Endothelial cell of umbilical vein (primary cell): Measurements from ENCODE around the gene HSPA14. TPM values are rescaled to one million over a fixed set of nuclear protein-coding genes. Genes with fewer than 3 reads are reported as not detected.
A peak's percentile ranks its signal among the peaks of the same experiment; 100 is the strongest.

Source experiments
- BruUV-seq: library from RNA; stranded (reverse); fragments of 400-500 nt; replicated peaks from 2 replicates; lab custom pipeline; 2021; lab: Mats Ljungman, UMichigan
- CTCF ChIA-PET: fragments of 300-600, 350-600 bp; sonication (Branson Sonifier 250); formaldehyde crosslinking; loops from one replicate; lab custom pipeline; 2021; ENCODE audit warnings: antibody characterized with exemption, inconsistent platforms; lab: Charles Lee
- POLR2A ChIA-PET: fragments of 300-600, 350-600 bp; sonication (Branson Sonifier 250); formaldehyde crosslinking; loops from one replicate; lab custom pipeline; 2021; ENCODE audit warnings: antibody characterized with exemption, inconsistent platforms; lab: Charles Lee
- DNase-seq: peaks from one replicate; pipeline ENCODE4 v3.0.0-alpha.2; 2011; ENCODE audit warnings: low read depth, low spot score
- FAIRE-seq: peaks from 2 replicates; lab custom pipeline; 2011; peaks lifted over from hg19 to GRCh38; lab: Jason Lieb, UNC
- H2AFZ ChIP-seq: 2 replicates; pipeline ENCODE4 v1.6.0; 2012; ENCODE audit warnings: low read depth, low read length, control low read depth, inconsistent platforms
- H3K27ac ChIP-seq: 2 replicates; pipeline ENCODE4 v1.5.1; 2011; ENCODE audit warnings: low read depth, mild to moderate bottlenecking, control low read depth, low read length, moderate library complexity; ENCODE audit not compliant: insufficient read depth
- H3K27me3 ChIP-seq, 2 experiments: 2 replicates each; pipeline versions ENCODE4 v1.6.0 to v1.6.1; 2011; ENCODE audit warnings: low read length in 2 of 2, mixed read lengths in 1 of 2; ENCODE audit not compliant: control insufficient read depth in 2 of 2, insufficient read depth in 2 of 2
- H3K36me3 ChIP-seq, 2 experiments: 2 replicates in 1 of 2; 3 replicates in 1 of 2; pipeline ENCODE4 v1.5.1; 2011; ENCODE audit warnings: low read length in 2 of 2, mild to moderate bottlenecking in 1 of 2, moderate library complexity in 1 of 2; ENCODE audit not compliant: control insufficient read depth in 2 of 2, insufficient read depth in 2 of 2; ENCODE audit errors: extremely low read depth in 1 of 2
- H3K4me1 ChIP-seq: 3 replicates; pipeline ENCODE4 v1.5.1; 2011; ENCODE audit warnings: mild to moderate bottlenecking, low read length; ENCODE audit not compliant: control insufficient read depth, insufficient read depth; ENCODE audit errors: extremely low read depth
- H3K4me2 ChIP-seq: 2 replicates; pipeline ENCODE4 v1.6.1; 2011; ENCODE audit warnings: low read length, control low read depth, mixed read lengths; ENCODE audit not compliant: insufficient read depth
- H3K4me3 ChIP-seq, 3 experiments: fragments of 200-600 bp in 1 of 3; sonication (generic), shearing (Covaris generic) in 1 of 3; replicated peaks in 1 of 3; 2 replicates each; pipeline ENCODE4 v1.5.1; 2011 to 2016; ENCODE audit warnings: control low read depth in 3 of 3, low read length in 3 of 3, mild to moderate bottlenecking in 2 of 3, inconsistent platforms in 1 of 3, low read depth in 1 of 3, moderate library complexity in 1 of 3; ENCODE audit not compliant: insufficient read depth in 1 of 3
- H3K79me2 ChIP-seq: 2 replicates; pipeline ENCODE4 v1.6.0; 2012; ENCODE audit warnings: low read length, inconsistent platforms; ENCODE audit not compliant: control insufficient read depth, insufficient read depth
- H3K9ac ChIP-seq: replicated peaks from 2 replicates; pipeline ENCODE3; 2011; ENCODE audit warnings: low read length, control low read depth; ENCODE audit not compliant: insufficient read depth; ENCODE audit errors: extremely low read depth
- H3K9me1 ChIP-seq: replicated peaks from 3 replicates; pipeline ENCODE4 v1.6.0; 2011; ENCODE audit warnings: mild to moderate bottlenecking, low read length; ENCODE audit not compliant: control insufficient read depth, insufficient read depth; ENCODE audit errors: extremely low read depth
- H3K9me3 ChIP-seq: replicated peaks from 2 replicates; pipeline ENCODE4 v1.5.1; 2012; ENCODE audit warnings: low read length, inconsistent platforms; ENCODE audit not compliant: control insufficient read depth, insufficient read depth
- H4K20me1 ChIP-seq: replicated peaks from 2 replicates; pipeline ENCODE3; 2011; ENCODE audit warnings: mild to moderate bottlenecking, low read length; ENCODE audit not compliant: control insufficient read depth, insufficient read depth; ENCODE audit errors: extremely low read depth
- CTCF ChIP-seq, 2 donors: IDR thresholded peaks; 1 replicate in 1 of 2; 2 replicates in 1 of 2; pipeline ENCODE4 v1.5.1; 2011; ENCODE audit warnings: low read length in 2 of 2, mild to moderate bottlenecking in 2 of 2, moderate library complexity in 2 of 2, control low read depth in 1 of 2, inconsistent platforms in 1 of 2, low read depth in 1 of 2; ENCODE audit not compliant: insufficient read depth in 1 of 2; ENCODE audit errors: extremely low read depth in 1 of 2
- EZH2 ChIP-seq: IDR thresholded peaks from 2 replicates; pipeline ENCODE4 v1.6.1; 2012; ENCODE audit warnings: borderline replicate concordance, low read depth, mild to moderate bottlenecking, moderate library complexity, low read length, inconsistent platforms; ENCODE audit not compliant: severe bottlenecking
- FOS ChIP-seq: IDR thresholded peaks from 2 replicates; pipeline ENCODE4 v1.6.1; 2011; ENCODE audit warnings: mild to moderate bottlenecking, low read length, moderate library complexity, borderline replicate concordance; ENCODE audit not compliant: insufficient read depth
- GATA2 ChIP-seq: IDR thresholded peaks from 2 replicates; pipeline ENCODE4 v1.7.0; 2011; ENCODE audit warnings: low read depth, mild to moderate bottlenecking, moderate library complexity, mixed read lengths, low read length; ENCODE audit not compliant: insufficient read length, insufficient read depth
- JUN ChIP-seq: IDR thresholded peaks from 2 replicates; pipeline ENCODE4 v1.6.1; 2011; ENCODE audit warnings: borderline replicate concordance, low read depth; ENCODE audit not compliant: insufficient read length, insufficient read depth
- MAX ChIP-seq: IDR thresholded peaks from 2 replicates; pipeline ENCODE4 v1.6.1; 2011; ENCODE audit not compliant: insufficient read depth, insufficient read length
- MYC ChIP-seq: IDR thresholded peaks from one replicate; pipeline ENCODE4 v1.6.1; 2011; ENCODE audit warnings: mild to moderate bottlenecking, low read depth, low read length
- POLR2A ChIP-seq: IDR thresholded peaks from 2 replicates; pipeline ENCODE4 v1.6.1; 2012; ENCODE audit warnings: low read depth, mild to moderate bottlenecking, control low read depth, low read length
- POLR2AphosphoS5 ChIP-seq: IDR thresholded peaks from 2 replicates; pipeline ENCODE4 v1.6.1; 2012; ENCODE audit warnings: low read depth, mild to moderate bottlenecking, control low read depth, low read length, moderate library complexity; ENCODE audit not compliant: insufficient read depth
- dilution Hi-C: fragments of 300-500 bp; cut with MboI; formaldehyde crosslinking; loops from one replicate; pipeline ENCODE4 v1.15.0; 2019; ENCODE audit warnings: low sequenced_read_pairs; ENCODE audit not compliant: extremely low pct_ligation_motif_present
- intact Hi-C: fragments of 100-400 bp; cut with micrococcal nuclease; formaldehyde crosslinking; loops from one replicate; pipeline ENCODE4 v1.10.0; 2022
- polyA plus RNA-seq, 4 experiments: library from polyadenylated mRNA; depleted of rRNA in 3 of 4; stranded (reverse) in 3 of 4; unstranded in 1 of 4; fragments of >200 nt; gene quantifications; 2 replicates each; pipeline versions ENCODE4 v1.2.1 to v1.2.3, GENCODE V29; 2011 to 2012; ENCODE audit warnings: missing spikeins in 1 of 4
- total RNA-seq: library from RNA; stranded (reverse); gene quantifications from 2 replicates; pipeline ENCODE4 v1.2.3, GENCODE V29; 2021

The HSPA14 gene
- total and polyA plus RNA-seq, 2 donors (not counting 3 experiments of a cell fraction or from before 2014, with no cell fraction given) = 7.6 to 15.7 TPM

- CTCF ChIA-PET = interaction anchor here (0.7 to 3.8 kb wide), 6 partner anchors 12 to 642 kb away, joined by 3 to 23 read pairs (median 12); partner anchors contain the start of gene SUV39H2
- intact Hi-C loops = loop anchor here (2.0 to 5.0 kb wide), 3 partner anchors 116 to 302 kb away; partner anchors contain the start of gene DCLRE1C
- FAIRE-seq = no peak
Observed at GRCh38 chr10:14839305-14839695, 1.2 kb downstream of the HSPA14 start.

More at GRCh38 chr10:14839305-14839695, 1.2 kb downstream of the HSPA14 start:
- POLR2A ChIA-PET = interaction anchor here (0.9 kb wide), 1 partner anchor 21 kb away, joined by 3 read pairs; no protein-coding TSS in a partner anchor
- Histone ChIP-seq H3K79me2 (peaks cover 27% of the 10 kb centered on the region), H3K27ac (peak overlapping the region; percentile 74), H3K9me1 (no peaks in the 10 kb centered on the region), H3K9ac (peak overlapping the region; percentile 88), H3K4me3 (peak overlapping the region; percentile 47 to 81 (median 71)), H3K27me3 (no peaks in the 10 kb centered on the region), H4K20me1 (no peaks in the 10 kb centered on the region), H2AFZ (peak overlapping the region; percentile 74), H3K4me2 (peak overlapping the region; percentile 72), H3K9me3 (no peaks in the 10 kb centered on the region), H3K36me3 (peaks cover 12 to 25% of the 10 kb centered on the region in 2 experiments), H3K4me1 (peaks cover 12% of the 10 kb centered on the region)
- no TSS peak for BruUV-seq
- dilution Hi-C loops = no loop called here
- no peak for DNase-seq
- TF ChIP-seq MAX (no peak), POLR2A (no peak), CTCF (IDR thresholded peaks at IDR 0.05; ENCODE audit: extremely low read depth in 1 of 2, insufficient read depth in 1 of 2, low read depth in 1 of 2, low read length in 2 of 2) (no peak), POLR2AphosphoS5 (no peak), EZH2 (no peak), MYC (no peak), GATA2 (no peak), JUN (no peak), FOS (no peak)
